ENCODE measurements around the gene SLC6A6. TPM values are rescaled to one million over a fixed set of nuclear protein-coding genes. Genes with fewer than 3 reads are reported as not detected.

SLC6A6 gene
- total RNA-seq, 1 donor from 2014 or later, result 24.2 TPM

DNA sequence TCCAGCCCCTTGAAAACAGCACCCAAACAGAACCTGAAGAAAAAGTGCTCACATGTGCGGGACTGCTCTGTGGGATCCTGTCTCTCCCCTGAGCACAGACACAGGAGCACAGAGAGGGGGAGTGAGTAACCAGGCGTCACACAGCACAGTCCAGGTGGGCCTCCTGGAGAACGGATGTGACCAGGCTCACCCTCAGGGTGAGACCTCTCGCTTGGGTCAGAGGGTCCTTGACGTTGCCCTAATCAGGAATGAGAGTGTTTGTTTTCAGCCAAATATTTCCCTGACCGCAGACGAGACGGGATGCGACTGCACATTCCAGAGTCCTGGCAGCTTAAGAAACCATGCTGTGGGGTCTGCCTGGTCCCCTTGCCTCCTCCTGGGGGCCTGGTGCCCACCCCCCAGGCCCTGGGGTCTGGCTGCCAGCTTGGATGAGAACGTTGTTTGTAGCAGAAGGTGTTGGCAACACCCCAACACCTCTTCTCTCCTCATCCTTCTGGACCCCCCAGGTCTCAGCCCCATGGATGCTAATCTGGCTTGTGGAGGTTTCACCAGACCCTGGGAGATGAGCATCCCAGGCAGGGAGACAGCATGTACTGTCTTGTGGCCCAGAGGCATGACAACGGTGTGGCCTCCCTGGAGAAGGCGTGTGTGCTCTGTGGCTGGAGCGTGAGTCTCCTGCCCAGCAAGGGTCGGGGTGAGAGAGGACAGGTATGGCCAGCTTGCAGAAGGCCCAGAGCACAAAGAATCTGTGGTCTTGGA is 42.1 kb upstream of the SLC6A6 start:
- H3K27ac ChIP-seq (ENCODE audit: low read depth, low read length), result no peak overlapping the region
- peak; percentile 54 for DNase-seq (ENCODE audit: low read depth)
- no peak overlapping the region for H3K4me3 Mint-ChIP-seq (ENCODE audit: unreplicated experiment)
- no peak for FAIRE-seq
- no peaks in the 10 kb centered on the region for H3K36me3 Mint-ChIP-seq (ENCODE audit: low read depth, unreplicated experiment)
- H3K4me1 Mint-ChIP-seq (ENCODE audit: low read depth, unreplicated experiment), result peaks cover 11% of the 10 kb centered on the region
- H3K9me3 ChIP-seq (ENCODE audit: insufficient read depth, low read depth, low read length), result no peaks in the 10 kb centered on the region
- H4K20me1 ChIP-seq (ENCODE audit: insufficient read depth, low read length), result no peaks in the 10 kb centered on the region
- H3K27ac Mint-ChIP-seq (ENCODE audit: unreplicated experiment), result no peak overlapping the region
- H3K36me3 ChIP-seq (ENCODE audit: insufficient read depth, low read length), result no peaks in the 10 kb centered on the region
- no peak overlapping the region for H3K4me2 ChIP-seq (ENCODE audit: low read length)
- no peak for TF ChIP-seq EZH2 (IDR thresholded peaks at IDR 0.05; ENCODE audit: insufficient read depth, low read length)
- TF ChIP-seq, protein P1, sequence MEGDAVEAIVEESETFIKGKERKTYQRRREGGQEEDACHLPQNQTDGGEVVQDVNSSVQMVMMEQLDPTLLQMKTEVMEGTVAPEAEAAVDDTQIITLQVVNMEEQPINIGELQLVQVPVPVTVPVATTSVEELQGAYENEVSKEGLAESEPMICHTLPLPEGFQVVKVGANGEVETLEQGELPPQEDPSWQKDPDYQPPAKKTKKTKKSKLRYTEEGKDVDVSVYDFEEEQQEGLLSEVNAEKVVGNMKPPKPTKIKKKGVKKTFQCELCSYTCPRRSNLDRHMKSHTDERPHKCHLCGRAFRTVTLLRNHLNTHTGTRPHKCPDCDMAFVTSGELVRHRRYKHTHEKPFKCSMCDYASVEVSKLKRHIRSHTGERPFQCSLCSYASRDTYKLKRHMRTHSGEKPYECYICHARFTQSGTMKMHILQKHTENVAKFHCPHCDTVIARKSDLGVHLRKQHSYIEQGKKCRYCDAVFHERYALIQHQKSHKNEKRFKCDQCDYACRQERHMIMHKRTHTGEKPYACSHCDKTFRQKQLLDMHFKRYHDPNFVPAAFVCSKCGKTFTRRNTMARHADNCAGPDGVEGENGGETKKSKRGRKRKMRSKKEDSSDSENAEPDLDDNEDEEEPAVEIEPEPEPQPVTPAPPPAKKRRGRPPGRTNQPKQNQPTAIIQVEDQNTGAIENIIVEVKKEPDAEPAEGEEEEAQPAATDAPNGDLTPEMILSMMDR (IDR thresholded peaks at IDR 0.05; ENCODE audit: insufficient read depth, low read depth, low read length), result no peak
- H2AFZ ChIP-seq (ENCODE audit: low read depth, low read length), result no peak overlapping the region
- H3K9me3 Mint-ChIP-seq (ENCODE audit: unreplicated experiment), result no peaks in the 10 kb centered on the region
- H3K27me3 Mint-ChIP-seq (ENCODE audit: low read depth, unreplicated experiment), result peaks cover 39% of the 10 kb centered on the region
- H3K4me3 ChIP-seq (ENCODE audit: insufficient read depth, low read depth, low read length), result no peak overlapping the region
- H3K79me2 ChIP-seq (ENCODE audit: insufficient read depth, low read length), result no peaks in the 10 kb centered on the region
- H3K9ac ChIP-seq (ENCODE audit: low read length), result no peak overlapping the region
- H3K4me1 ChIP-seq (ENCODE audit: insufficient read depth, low read length), result peaks cover 24% of the 10 kb centered on the region
- H3K27me3 ChIP-seq (ENCODE audit: insufficient read depth, low read length), result peaks cover 12% of the 10 kb centered on the region

DNA sequence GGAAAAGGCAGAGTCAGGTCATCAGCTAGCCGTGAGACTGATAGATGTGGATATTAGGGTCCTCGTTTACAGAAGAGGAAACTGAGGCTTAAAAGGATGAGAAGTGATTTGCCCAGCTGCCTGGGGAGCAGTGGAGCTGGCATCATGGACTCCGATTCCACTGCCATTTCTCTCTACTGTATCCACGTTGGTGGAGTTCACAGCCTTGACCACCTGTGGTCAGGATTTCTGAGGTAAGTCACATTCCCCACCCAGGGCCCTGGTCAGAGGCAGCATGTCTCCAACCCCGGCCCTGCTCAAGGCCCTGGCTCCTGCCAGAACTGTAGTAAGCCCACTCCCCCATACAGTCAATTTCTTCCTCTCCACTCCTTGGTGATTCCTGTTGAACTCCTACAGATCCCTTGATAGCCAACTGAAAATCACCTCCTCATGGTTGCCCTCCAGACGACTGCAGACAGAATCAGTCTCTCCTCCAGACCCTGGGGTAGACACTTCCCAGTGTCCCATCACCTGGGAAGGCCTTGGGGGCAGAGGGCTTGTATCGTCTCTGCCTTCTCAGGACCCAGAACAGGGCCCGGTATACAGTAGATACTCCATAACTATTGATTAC is 41.2 kb upstream of the SLC6A6 start:
- Histone ChIP-seq H3K79me2 (ENCODE audit: insufficient read depth, low read length) (no peaks in the 10 kb centered on the region), H3K27me3 (ENCODE audit: insufficient read depth, low read length) (peaks cover 13% of the 10 kb centered on the region), H3K9ac (ENCODE audit: low read length) (no peak overlapping the region), H2AFZ (ENCODE audit: low read depth, low read length) (no peak overlapping the region), H3K4me1 (ENCODE audit: insufficient read depth, low read length) (peaks cover 24% of the 10 kb centered on the region), H3K9me3 (ENCODE audit: insufficient read depth, low read depth, low read length) (no peaks in the 10 kb centered on the region), H3K4me2 (ENCODE audit: low read length) (no peak overlapping the region), H3K36me3 (ENCODE audit: insufficient read depth, low read length) (no peaks in the 10 kb centered on the region), H3K27ac (ENCODE audit: low read depth, low read length) (no peak overlapping the region), H3K4me3 (ENCODE audit: insufficient read depth, low read depth, low read length) (no peak overlapping the region), H4K20me1 (ENCODE audit: insufficient read depth, low read length) (no peaks in the 10 kb centered on the region)
- DNase-seq (ENCODE audit: low read depth), result no peak
- no peak for FAIRE-seq
- Mint-ChIP-seq H3K27me3 (ENCODE audit: low read depth, unreplicated experiment) (peaks cover 47% of the 10 kb centered on the region), H3K27ac (ENCODE audit: unreplicated experiment) (no peak overlapping the region), H3K36me3 (ENCODE audit: low read depth, unreplicated experiment) (no peaks in the 10 kb centered on the region), H3K9me3 (ENCODE audit: unreplicated experiment) (no peaks in the 10 kb centered on the region), H3K4me1 (ENCODE audit: low read depth, unreplicated experiment) (peaks cover 11% of the 10 kb centered on the region), H3K4me3 (ENCODE audit: unreplicated experiment) (no peak overlapping the region)
- TF ChIP-seq, protein P1 (IDR thresholded peaks at IDR 0.05; ENCODE audit: insufficient read depth, low read depth, low read length), result no peak
- TF ChIP-seq EZH2 (IDR thresholded peaks at IDR 0.05; ENCODE audit: insufficient read depth, low read length), result no peak

DNA sequence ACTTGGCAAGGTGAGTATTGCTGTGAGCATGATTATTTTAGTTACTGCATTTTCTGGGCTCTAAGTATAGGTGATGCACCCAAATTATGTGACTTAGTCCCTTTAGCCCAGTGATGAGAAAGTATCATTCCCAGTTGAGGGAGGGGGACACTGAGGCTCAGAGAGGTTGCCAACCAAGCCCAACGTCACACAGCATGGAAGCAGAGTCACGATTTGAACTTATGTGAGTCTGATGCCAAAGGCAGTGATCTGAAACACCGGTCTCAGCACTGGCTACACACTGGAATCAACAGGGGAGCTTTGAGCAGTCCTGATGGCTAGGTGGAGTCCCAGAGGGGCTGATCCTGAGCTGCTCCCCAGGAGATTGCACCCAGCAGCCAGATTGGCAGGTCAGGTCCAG is 39.5 kb upstream of the SLC6A6 start:
- peaks cover 19% of the 10 kb centered on the region for H3K27me3 ChIP-seq (ENCODE audit: insufficient read depth, low read length)
- no peak overlapping the region for H3K4me2 ChIP-seq (ENCODE audit: low read length)
- Mint-ChIP-seq H3K27me3 (ENCODE audit: low read depth, unreplicated experiment) (peaks cover 58% of the 10 kb centered on the region), H3K4me3 (ENCODE audit: unreplicated experiment) (no peak overlapping the region), H3K36me3 (ENCODE audit: low read depth, unreplicated experiment) (no peaks in the 10 kb centered on the region), H3K4me1 (ENCODE audit: low read depth, unreplicated experiment) (peaks cover 11% of the 10 kb centered on the region), H3K27ac (ENCODE audit: unreplicated experiment) (no peak overlapping the region), H3K9me3 (ENCODE audit: unreplicated experiment) (no peaks in the 10 kb centered on the region)
- no peak for DNase-seq (ENCODE audit: low read depth)
- no peak for FAIRE-seq
- no peak overlapping the region for H3K4me3 ChIP-seq (ENCODE audit: insufficient read depth, low read depth, low read length)
- no peaks in the 10 kb centered on the region for H4K20me1 ChIP-seq (ENCODE audit: insufficient read depth, low read length)
- no peak overlapping the region for H3K27ac ChIP-seq (ENCODE audit: low read depth, low read length)
- no peak overlapping the region for H3K9ac ChIP-seq (ENCODE audit: low read length)
- TF ChIP-seq, protein P1 (IDR thresholded peaks at IDR 0.05; ENCODE audit: insufficient read depth, low read depth, low read length), result no peak
- TF ChIP-seq EZH2 (IDR thresholded peaks at IDR 0.05; ENCODE audit: insufficient read depth, low read length), result no peak
- no peak overlapping the region for H2AFZ ChIP-seq (ENCODE audit: low read depth, low read length)
- H3K4me1 ChIP-seq (ENCODE audit: insufficient read depth, low read length), result peaks cover 24% of the 10 kb centered on the region
- no peaks in the 10 kb centered on the region for H3K36me3 ChIP-seq (ENCODE audit: insufficient read depth, low read length)
- no peaks in the 10 kb centered on the region for H3K79me2 ChIP-seq (ENCODE audit: insufficient read depth, low read length)
- no peaks in the 10 kb centered on the region for H3K9me3 ChIP-seq (ENCODE audit: insufficient read depth, low read depth, low read length)

Data from astrocyte (in vitro differentiated cells and primary cell).